GM18517 (cell line): ENCODE measurements around the gene LSMEM2.
A peak's percentile ranks its signal among the peaks of the same experiment; 100 is the strongest.

ENCODE experiments used
- ATAC-seq: cut with Tn5 transposase; IDR thresholded peaks from one replicate; pipeline ENCODE4 v1.9.1; 2021; ENCODE audit warnings: mild to moderate bottlenecking, moderate library complexity; ENCODE audit not compliant: unreplicated experiment

Gene LSMEM2

DNA sequence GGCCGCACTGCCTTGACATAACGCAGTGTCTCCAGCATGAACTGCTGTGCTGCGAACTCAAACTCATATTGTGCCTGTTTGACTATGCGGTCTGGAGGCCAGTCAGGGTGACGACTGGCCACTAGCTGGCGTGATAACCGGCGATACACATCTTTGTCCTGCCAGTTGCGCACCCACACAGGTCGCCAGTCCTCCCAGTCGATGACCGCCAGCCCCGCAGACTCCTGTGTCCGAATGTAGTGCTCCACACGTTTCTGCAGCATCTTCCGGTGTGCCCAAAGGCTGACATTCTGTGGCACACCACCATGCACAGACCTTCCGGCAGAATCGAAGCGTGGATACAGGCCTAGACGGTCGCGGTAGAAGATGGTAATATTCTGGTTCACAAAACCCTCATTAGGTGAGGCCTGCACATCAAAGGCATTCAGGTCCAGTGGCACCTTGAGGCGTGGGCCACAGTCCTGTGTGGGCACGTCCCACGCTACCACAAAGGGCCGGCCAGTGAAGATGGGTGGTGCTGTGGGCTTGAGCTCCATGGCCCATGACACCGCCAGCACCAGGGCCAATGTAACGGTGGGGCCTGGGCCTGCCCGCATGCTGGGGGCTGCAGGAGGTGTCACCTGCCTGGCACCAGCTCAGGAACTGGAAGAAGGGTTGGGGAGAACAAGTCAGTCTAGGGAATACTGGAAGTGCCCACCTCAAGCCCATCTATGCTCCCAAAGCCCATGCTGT is 41.2 kb downstream of the LSMEM2 start:
- ATAC-seq: no peak

DNA sequence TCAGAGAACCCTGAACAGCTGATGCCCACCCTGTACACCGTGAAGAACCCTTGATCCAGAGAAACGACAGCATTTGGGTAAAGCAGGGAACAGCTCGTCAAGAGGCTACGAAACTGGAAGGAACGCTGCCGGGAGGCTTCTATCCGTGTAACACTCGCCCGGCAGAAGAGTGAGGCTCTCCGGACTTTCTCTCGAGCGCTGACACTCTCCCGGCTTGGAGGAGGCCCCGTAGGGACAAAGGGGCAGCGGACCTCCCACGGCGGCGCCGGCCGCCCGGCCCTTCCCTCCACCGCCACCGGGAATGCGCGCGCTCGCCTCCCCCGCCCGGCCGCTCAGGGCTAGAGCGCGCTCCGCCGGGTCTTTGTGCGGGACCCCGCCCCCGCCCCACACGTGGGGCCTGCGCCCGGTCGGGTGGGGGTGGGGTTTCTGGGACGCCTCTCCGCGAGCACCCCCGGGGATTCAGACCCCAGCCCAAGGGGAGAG is 42.0 kb downstream of the LSMEM2 start:
- ATAC-seq: peak; percentile 48

DNA sequence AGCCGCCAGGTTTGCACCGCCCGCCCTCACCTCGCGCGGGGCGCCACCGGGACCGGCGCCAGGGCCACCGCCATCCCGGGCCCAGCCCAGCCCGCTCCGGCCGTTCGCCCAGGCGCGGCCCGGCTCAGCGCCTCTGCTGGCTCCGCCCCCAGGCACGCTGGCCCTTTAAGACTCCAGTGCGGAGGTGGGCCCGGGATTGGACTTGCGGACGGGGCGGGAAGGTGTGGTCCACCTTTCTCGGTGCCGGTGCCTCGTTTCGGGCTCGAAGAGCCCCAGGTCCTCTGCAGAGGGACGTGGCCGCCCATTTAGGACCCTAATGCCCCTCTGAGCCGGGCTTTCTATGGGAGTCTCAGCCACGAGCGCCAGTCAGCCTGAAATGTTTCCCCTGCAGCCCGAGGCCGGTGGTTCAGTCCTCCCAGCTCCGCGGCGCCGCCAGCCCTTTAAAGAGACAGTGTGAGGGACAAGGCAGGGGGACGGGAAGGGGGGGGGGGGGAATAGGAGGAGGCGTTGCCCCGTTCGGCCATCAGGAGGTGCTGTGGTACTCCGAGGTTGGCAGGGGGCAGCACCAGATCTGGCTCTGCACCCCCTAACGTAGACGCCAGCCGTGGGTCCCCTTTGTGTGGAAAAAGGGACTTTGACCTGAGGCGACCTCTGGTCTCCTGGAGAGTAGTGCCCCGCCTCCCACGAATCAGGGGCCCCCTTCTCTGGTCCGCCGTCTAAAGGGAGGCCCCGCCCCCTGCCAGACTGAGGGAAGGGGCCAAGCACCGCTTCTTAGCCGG is 42.6 kb downstream of the LSMEM2 start:
- ATAC-seq: peak; percentile 65

DNA sequence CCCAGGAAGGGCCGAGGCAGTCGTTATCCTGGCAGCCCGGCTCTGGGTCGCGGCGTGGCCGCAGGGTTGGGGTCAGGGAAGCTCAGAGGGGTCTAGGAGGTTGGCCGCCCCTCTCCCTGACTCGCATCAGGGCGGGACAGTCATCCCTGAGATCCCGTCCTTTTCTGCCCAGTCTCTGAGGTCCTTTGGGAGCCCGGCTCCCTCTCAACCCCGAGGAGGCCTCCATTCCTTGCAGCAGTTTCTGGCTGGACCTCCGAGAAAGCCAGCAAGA is 43.2 kb downstream of the LSMEM2 start:
- no peak for ATAC-seq

DNA sequence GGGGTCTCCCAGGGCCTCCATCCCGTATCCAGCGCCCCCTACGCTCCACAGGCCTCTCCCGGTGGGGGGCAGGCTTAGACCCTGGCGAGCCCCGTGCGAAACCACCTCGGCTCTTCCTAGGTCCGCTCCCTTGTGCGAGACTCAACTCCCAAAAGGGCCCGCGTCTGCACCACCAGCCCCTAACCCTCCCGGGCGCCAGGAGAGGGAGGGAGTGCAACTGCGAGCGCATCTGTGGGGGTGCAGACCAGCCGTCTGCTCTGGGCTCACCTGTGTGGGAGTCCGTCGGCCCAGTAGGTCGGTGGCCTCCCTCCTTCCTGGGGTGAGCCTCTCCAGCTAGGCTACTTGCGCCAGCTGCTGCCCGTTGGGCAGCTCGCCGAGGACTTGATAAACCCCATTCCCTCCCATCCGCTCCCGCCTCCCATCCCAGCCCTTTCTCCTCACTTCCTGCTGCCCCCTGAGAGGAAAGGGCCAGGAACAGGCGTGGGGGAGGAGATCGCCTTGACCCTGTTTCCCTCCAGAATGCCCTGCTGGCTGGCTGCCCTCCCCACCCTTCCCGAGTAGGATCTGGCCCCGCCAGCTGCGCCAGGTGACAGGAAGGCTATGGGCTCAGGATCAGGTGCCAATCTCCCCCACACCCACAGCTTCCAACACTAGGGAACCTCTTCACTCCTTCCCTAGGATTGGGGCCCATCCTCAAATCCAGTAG is 43.7 kb downstream of the LSMEM2 start, which contains the start of gene HYAL2:
Gene HYAL2, minus strand, starts transcription at position 360 of the 706 bp plus-strand sequence. CDS start 2,256 bp downstream, outside the sequence.
- ATAC-seq: no peak

DNA sequence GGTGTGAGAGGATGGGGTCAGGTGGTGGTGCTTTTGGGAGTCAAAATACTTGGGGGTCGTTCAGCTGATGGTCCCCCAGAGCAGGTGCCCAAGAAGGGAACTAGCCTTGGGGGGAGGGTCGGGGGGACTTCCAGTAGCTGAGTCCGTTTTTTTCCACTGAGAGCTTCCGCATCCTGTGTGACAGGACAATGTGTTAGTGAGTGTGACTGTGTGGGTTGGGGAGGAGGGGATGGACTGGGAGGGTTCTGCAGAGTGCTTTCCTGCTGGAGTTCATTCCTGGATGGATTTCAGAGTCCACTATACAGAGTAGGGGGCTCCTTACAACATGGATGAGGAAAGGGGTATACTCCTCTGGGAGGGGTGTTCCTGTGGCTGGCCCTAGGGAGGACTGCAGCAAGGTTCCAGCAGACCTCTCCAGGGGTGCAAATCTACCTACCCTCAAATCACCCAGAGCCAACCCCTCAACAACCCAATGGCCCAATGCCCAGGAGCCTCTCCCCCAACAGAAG is 44.3 kb downstream of the LSMEM2 start:
- no peak for ATAC-seq

DNA sequence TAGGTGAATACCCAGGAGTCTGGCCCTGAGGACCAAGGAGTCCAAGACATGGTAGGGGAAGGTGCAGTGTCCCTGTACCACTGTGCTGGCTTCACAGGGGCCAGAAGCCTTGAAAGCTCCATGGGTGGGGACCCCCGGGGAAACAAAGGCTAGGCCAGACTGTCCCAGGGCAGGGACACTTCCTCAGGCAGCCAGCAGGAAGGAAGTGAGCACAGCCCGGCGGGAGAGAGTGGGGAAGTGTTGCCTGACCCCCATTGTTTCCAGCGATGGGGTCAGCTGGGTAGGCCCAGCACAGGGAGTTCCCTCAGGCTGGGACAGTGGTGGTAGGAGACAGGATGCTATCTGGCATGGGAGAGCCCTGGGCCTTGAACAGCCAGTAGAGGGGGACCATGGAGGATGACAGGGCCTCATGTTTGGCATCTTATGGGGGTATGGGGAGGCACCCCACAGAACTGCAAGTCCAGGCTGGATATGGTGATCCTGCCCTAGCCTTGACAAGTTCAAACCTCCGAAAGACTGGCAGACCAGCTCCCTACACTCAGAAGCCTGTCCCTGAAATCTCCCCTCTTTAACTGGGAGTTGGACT is 44.8 kb downstream of the LSMEM2 start:
- ATAC-seq: no peak

DNA sequence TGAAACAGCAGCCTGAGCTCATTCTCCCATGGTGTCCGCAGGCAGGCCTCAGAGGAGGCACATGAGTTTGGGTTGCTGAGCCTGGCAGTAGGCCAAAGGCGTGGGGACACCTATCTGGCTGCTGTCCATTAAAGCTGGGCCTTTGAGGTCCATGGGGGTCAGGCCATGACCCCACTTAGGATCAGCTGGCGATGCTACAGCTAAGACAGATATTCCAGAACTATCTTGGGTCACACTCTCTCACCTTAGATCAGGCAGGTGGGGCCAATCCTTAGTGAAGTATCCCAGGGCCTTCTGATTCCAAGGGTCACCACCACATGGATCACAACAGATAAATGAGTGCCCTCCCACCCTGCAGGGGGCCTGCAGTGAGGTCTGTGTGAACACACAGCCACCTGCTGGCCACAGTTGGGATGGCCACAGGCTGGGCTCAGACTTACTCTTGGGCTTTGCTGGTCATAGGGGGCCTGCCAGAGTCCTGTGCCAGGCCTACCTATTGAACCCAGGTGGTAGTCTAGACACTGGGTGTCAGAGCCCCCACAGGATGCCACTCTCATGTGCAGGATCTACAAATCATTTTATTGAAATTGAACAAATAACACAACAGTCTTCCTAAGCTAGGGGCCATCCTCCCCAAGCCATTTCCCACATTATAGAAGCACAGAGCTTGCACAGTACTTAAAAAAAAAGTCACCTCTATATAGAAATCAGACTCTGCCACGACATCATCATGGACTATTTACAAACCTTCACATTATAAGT is 45.6 kb downstream of the LSMEM2 start:
- ATAC-seq: no peak

DNA sequence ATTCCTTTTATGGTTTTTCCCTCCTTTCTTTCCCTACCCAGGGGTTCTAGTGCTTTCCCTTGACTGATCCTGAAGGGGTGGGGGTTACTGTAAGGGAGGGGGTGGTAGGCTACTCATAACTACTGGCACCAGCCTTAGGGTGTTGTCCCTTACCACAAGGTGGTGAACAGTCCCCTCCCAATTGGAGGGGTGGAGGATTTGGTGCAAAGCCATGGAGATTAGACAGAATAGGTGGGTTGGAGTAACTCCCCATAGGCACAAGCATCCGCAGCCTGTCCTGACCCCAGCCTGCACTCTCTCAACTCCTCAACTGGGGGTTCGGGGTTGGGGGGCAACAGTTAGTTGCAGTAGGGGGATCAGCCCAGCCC is 46.2 kb downstream of the LSMEM2 start:
- ATAC-seq: no peak

DNA sequence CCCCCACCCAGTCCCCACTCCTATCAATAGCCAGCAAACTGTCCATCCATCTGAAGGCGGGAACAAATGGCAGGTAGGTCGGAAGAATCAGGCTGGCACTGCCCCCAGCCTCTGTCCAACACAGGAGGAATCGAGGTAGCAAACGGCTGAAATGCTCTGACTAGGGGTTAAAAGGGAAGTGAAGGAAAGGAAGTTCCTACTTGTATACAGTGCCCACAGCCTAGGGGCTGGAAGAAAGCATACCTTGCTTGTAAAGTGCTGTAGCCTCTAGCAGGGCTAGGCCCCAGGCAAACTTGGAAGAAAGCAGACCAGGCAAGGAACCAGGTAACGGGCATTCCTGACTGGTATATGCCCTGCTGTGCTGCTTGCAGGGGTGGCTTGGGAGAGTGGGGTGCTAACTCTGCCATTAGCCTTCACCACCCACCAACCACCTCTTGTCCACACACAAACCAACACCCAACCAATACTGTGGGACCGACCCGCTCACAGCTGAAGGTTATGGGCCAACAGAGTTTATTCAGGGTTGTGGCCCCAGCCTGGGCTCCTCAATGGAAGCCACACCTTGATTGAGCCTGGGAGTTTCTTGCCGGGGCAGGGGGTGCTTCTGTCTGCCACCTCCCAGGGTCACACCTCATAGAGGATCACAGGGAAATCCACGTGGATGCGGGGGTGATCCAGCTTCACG is 46.8 kb downstream of the LSMEM2 start:
- ATAC-seq: no peak

DNA sequence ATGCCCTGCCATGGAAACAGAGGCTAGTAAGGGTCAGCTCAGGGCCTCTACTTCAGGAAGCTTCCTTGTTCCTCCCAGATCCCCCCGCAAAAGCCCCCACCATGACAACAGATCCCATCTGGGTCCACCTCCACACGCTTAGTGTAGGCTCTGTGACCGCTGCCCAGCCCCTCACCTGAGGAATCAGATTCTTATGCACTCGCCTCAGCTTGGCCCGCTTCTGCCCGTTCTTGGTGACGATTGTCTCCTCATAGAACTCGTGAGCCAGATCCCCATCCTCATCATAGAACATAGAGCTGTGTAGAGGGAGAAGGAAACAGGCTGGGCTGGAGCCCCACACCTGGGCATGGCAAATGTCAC is 47.3 kb downstream of the LSMEM2 start:
- ATAC-seq: no peak

DNA sequence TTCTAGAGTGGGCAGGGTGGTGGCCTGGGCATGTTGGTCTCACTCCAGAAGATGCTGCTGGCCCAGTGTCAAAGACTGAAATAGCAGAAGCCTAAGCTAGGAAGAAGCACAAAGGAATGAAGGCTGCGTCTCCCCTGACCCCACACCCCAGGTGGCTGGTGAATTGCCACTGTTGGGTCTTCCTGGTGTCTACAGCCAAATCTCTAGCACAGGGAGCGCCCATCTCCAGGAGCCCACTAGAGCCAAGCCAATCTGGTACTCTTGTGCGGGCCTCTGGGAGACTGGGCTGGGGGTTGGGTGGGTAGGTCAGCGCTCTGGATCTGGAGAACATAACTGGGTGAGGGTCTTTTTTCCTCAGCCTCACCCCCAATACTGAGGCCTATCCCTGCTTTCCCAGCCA is 48.2 kb downstream of the LSMEM2 start:
- no peak for ATAC-seq

DNA sequence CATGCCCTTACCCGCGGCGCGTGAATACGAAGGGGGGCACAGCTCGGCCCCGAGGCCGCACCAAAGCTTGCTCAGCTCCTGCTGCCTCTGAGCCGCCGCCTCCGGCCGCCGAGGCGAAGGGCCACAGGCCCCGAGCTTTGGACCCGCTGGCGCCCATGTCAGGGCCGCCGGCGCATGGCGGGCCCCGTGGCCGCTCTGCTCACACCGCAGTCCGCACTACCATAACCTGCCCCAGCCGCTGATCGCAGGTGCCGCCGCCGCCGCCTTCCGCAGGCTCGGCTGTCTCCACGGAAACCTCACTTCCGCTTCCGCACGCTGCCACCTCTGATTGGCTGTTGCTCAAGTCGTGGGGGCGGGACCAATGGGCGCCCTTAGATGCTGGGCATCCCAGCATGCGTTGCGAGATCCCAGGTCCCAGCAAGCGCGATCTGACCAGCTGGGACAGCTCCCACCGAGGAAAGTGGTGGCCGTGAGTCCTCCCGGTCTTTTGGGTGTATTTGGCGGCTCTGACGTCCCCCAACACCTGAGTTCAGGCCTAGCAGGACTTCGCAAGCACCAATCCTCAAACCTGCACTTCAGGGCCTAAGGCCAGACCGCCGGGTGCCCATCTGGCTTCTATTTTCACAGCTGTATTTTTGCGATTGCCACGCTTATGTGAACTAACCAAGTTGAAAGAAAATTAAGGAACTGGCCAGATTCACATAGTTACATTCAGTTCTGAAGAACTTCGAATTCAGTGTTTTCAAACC is 49.2 kb downstream of the LSMEM2 start, which contains the start of gene TUSC2:
Gene TUSC2, minus strand, starts transcription at position 281 of the 749 bp plus-strand sequence. Its CDS starts 124 bp downstream, at position 157.
- ATAC-seq: peak; percentile 86

DNA sequence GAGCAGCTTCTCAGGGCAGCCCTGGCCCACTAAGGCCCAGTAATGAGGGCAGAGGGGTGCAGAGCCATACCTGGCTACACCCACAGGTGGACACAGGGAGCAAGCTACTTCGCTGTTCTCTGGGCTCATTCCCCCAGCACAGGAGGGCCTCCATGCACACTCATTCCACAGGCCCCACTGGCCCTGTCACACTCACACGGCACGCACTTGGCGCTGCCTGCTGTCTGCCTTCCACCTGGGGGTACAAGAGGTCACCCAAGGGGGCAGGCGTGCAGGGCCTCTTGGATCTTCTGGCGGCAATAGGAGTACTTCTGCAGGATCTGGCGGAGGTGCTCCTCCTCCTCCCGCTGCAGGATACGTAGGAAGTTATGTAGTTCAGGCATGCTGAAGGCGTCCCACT is 51.4 kb downstream of the LSMEM2 start:
- ATAC-seq: no peak

DNA sequence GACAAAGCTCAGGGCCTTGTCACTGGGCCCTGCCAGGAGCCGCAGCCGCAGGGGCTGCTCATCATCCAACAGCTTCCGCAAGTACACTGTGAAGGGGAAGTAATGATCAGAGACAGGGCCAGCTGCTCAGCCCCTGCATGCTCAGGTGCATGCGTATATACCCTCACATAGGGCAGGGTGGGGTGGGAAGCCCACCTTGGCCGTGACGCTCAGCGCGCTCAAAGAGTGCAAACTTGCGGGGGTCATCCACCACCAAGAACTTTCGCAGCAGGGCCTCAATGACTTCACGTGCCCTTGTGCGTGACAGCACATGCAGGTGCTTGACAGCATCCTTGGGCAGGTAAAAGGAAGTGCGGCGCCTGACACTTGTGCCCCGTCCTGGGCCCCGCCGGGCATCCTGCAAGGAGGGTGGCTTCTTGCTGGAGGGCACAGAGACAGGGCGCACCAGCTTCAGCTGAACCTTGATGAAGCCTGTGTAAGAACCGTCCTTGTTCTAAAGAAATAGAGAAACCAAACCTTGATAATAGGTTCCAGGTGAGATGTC is 52.5 kb downstream of the LSMEM2 start:
- no peak for ATAC-seq

DNA sequence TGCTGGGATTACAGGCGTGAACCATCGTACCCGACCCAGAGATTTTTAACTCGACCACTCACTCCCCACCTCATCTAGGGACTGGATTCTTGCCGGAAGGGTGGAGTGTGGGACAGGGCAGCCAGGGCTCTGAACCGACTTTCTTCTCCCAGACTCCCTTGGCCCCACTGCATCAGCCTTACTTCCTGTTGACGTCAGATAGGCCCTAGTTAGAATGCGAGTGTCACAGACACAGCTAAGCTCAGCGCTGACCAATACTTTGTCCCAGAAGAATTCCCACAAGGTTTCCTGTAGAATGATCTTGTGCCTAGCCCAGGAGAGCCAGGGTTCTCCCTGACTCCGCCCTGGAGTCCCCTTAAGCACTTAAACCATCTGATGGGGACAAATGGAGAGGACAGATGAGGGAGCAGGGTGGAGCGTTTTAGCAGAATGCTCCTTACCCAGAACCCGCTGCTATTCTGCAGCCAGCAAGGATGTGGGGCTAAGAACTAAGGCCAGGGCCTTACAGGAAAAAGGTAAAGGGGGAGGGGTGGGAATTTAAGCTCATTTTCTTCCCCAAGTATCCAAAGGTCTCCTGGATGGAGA is 54.9 kb downstream of the LSMEM2 start:
- ATAC-seq: no peak

DNA sequence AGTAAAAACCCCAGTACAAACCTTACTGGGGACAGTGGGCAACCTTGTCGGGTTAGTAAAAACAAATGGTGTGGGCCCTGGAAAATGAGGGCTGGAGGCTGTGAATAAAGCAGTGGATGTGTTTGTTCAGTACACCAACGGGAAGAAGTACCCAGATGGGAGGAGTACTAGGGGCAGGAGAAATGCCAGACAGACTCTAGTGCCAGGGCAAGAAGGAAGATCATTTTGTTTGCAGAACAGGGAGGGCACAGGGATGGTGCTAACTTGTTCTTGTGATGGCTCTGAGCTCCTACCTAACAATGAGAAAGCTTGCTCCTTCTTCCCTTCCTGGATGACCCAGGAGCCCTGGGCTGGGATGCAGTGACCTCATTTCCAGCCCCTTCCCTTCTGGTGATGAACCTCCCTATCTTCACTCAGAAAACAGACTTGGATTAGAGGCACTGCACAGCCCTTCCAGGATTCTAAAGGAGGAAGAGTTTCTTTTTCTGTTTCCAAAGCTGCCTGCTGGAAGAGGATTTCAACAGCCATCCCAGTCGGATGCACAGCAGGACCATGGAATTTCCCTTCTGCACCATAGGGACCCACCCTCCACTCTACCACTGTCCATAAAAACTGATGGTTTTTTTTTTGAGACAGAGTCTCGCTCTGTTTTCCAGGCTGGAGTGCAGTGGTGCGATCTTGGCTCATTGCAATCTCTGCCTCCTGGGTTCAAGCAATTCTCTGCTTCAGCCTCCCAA is 55.6 kb downstream of the LSMEM2 start:
- ATAC-seq: no peak
